HepG2 (cell line): Measurements from ENCODE around the gene SETD5. TPM values are rescaled to one million over a fixed set of nuclear protein-coding genes. Genes with fewer than 3 reads are reported as not detected.
A peak's percentile ranks its signal among the peaks of the same experiment; 100 is the strongest.

Experiments used
- BCL6 ChIP-seq: IDR thresholded peaks from 2 replicates; pipeline ENCODE4 v1.6.1; 2016; ENCODE audit warnings: missing genetic modification reagents, missing compliant biosample characterization
- FOXA1 ChIP-seq, 2 experiments: fragments of 450-650 bp in 1 of 2; sonication (generic) in 1 of 2; formaldehyde crosslinking in 1 of 2; IDR thresholded peaks; 2 replicates each; pipeline versions ENCODE4 v1.4.0 to v1.6.1; 2016 to 2020; ENCODE audit warnings: missing genetic modification reagents in 1 of 2
- FOXC1 ChIP-seq: sonication (generic); formaldehyde crosslinking; IDR thresholded peaks from 2 replicates; pipeline ENCODE4 v1.8.0; 2022; ENCODE audit warnings: mild to moderate bottlenecking, missing genetic modification reagents, borderline replicate concordance
- FOXK2 ChIP-seq: fragments of 450-650 bp; IDR thresholded peaks from 2 replicates; pipeline ENCODE4 v1.6.1; 2016
- HOXA3 ChIP-seq: sonication (generic); formaldehyde crosslinking; IDR thresholded peaks from 2 replicates; pipeline ENCODE4 v1.5.0; 2020; ENCODE audit warnings: missing genetic modification reagents
- KDM5A ChIP-seq: fragments of 200-600 bp; sonication (generic); IDR thresholded peaks from 2 replicates; pipeline ENCODE4 v1.7.0; 2018; ENCODE audit warnings: antibody characterized with exemption, mild to moderate bottlenecking, low read length, borderline replicate concordance
- PHF21A ChIP-seq: sonication (generic); formaldehyde crosslinking; IDR thresholded peaks from 2 replicates; pipeline ENCODE4 v1.5.0; 2020; ENCODE audit warnings: mild to moderate bottlenecking, missing genetic modification reagents
- PRMT3 ChIP-seq: sonication (generic); formaldehyde crosslinking; IDR thresholded peaks from 2 replicates; pipeline ENCODE4 v1.8.1; 2022; ENCODE audit warnings: low read depth, mild to moderate bottlenecking, moderate library complexity, missing genetic modification reagents, borderline replicate concordance
- RXRB ChIP-seq: IDR thresholded peaks from 2 replicates; pipeline ENCODE4 v1.6.1; 2016; ENCODE audit warnings: borderline replicate concordance, missing genetic modification reagents, missing compliant biosample characterization
- SATB2 ChIP-seq: sonication (generic); formaldehyde crosslinking; IDR thresholded peaks from 2 replicates; pipeline ENCODE4 v1.5.0; 2020; ENCODE audit warnings: missing genetic modification reagents
- SETDB1 ChIP-seq: sonication (generic); formaldehyde crosslinking; IDR thresholded peaks from 2 replicates; pipeline ENCODE4 v1.5.1; 2020; ENCODE audit warnings: missing genetic modification reagents, mild to moderate bottlenecking, borderline replicate concordance
- SIX4 ChIP-seq: sonication (generic); formaldehyde crosslinking; IDR thresholded peaks from 2 replicates; pipeline ENCODE4 v1.4.0; 2020; ENCODE audit warnings: missing genetic modification reagents
- SRSF1 ChIP-seq: fragments of 200-400 bp; formaldehyde crosslinking; optimal IDR thresholded peaks from 2 replicates; pipeline ENCODE3; 2017; ENCODE audit warnings: mild to moderate bottlenecking, low read depth, low read length, moderate library complexity
- TEAD3 ChIP-seq: optimal IDR thresholded peaks from 2 replicates; pipeline ENCODE3; 2016; ENCODE audit warnings: borderline replicate concordance
- ZMYM3 ChIP-seq: sonication (generic); formaldehyde crosslinking; IDR thresholded peaks from 2 replicates; pipeline ENCODE4 v1.5.1; 2020; ENCODE audit warnings: mild to moderate bottlenecking, missing genetic modification reagents
- ZNF333 ChIP-seq: sonication (generic); formaldehyde crosslinking; IDR thresholded peaks from 2 replicates; pipeline ENCODE4 v1.4.0; 2020; ENCODE audit warnings: mild to moderate bottlenecking, missing genetic modification reagents, borderline replicate concordance
- polyA plus RNA-seq, 8 experiments: library from polyadenylated mRNA; depleted of rRNA in 3 of 8; stranded (reverse) in 7 of 8; unstranded in 1 of 8; fragments of >200 nt; fragmentation: Illumina TruSeq in 4 of 8; extraction: Trizol in 4 of 8; gene quantifications; 2 replicates each; pipeline versions ENCODE4 v1.2.1 to v1.2.3, GENCODE V29; 2011 to 2016; ENCODE audit warnings: low read depth in 4 of 8, missing spikeins in 1 of 8, mixed read lengths in 1 of 8; ENCODE audit not compliant: insufficient read depth in 1 of 8
- total RNA-seq, 5 experiments: library from RNA; depleted of rRNA; stranded (reverse); fragments of >200 nt; fragmentation: Illumina TruSeq; extraction: Trizol; gene quantifications; 2 replicates each; pipeline ENCODE4 v1.2.3, GENCODE V29; 2016; ENCODE audit warnings: low read depth in 1 of 5
- TF ChIP-seq, protein P1 (sequence below): sonication (generic); formaldehyde crosslinking; conservative IDR thresholded peaks from 2 replicates; pipeline ENCODE4 v1.8.0; 2022; ENCODE audit warnings: missing genetic modification reagents
- TF ChIP-seq, protein P2 (sequence below): IDR thresholded peaks from 2 replicates; pipeline ENCODE4 v1.6.1; 2016
- TF ChIP-seq, protein P3 (sequence below): IDR thresholded peaks from 2 replicates; pipeline ENCODE4 v1.6.1; 2016; ENCODE audit warnings: low read depth, control low read depth
- TF ChIP-seq, protein P4 (sequence below): sonication (generic); formaldehyde crosslinking; IDR thresholded peaks from 2 replicates; pipeline ENCODE4 v1.5.1; 2020; ENCODE audit warnings: mild to moderate bottlenecking, moderate library complexity, missing genetic modification reagents

SETD5 gene
- total and polyA plus RNA-seq, 2 of the 13 experiments (the other 11 are each of a cell fraction or from before 2014, with no cell fraction given), result 46.8 to 95.8 TPM

DNA sequence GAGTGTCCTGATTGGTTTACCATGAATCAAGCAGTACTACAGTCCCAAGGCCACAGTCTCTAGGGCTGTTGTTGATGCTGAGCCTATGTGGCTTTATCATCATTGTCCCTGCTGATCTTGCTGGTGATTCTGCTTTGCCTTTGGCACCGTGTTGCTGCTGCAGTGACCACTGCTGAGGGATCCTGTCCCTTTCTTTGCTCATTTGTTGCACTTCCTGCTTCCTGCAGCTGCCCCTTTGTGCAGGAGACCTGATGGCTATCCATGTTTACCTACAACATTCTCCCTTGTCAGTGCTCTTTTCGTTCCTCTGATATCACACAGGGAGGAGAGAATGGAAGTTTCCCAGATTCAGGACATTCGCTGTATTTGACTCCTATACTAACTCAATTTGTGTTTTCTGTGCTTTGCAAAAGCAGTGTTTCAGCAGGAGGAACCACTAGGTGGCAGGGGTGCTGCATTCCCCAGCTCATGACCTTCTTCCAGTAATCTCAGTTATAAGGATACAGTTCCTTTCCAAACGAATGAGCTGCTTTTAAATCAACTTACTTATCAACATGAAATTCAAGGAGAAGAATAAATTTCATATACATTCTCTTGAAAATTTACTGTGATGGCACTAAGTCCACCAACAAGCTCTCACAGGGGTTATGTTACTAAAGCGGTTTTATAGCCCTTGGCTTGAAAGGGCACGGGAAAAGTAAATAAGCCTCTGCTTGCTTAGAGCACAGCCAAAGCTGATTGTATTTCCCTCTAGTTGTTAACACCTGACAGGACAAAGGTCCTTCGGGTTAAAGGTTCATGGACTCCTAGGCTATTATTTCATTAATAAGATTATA lies 44.3 kb upstream of the SETD5 start (continued):
- TF ChIP-seq, protein P1, sequence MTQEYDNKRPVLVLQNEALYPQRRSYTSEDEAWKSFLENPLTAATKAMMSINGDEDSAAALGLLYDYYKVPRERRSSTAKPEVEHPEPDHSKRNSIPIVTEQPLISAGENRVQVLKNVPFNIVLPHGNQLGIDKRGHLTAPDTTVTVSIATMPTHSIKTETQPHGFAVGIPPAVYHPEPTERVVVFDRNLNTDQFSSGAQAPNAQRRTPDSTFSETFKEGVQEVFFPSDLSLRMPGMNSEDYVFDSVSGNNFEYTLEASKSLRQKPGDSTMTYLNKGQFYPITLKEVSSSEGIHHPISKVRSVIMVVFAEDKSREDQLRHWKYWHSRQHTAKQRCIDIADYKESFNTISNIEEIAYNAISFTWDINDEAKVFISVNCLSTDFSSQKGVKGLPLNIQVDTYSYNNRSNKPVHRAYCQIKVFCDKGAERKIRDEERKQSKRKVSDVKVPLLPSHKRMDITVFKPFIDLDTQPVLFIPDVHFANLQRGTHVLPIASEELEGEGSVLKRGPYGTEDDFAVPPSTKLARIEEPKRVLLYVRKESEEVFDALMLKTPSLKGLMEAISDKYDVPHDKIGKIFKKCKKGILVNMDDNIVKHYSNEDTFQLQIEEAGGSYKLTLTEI (CRISPR knock-in tag), result no peak
- TF ChIP-seq FOXA1 (IDR thresholded peaks at IDR 0.05), result peak; percentile 43; the same call in 1 of the 2 replicates
- TF ChIP-seq FOXA1 (CRISPR knock-in tag; IDR thresholded peaks at IDR 0.05), result peak; percentile 91
- no peak for TF ChIP-seq ZNF333
- peak; percentile 57; the same call in 1 of the 2 replicates for TF ChIP-seq PHF21A (CRISPR knock-in tag)
- 0 out of 2 replicates have a peak, but pooled peaks have one; percentile 42 for TF ChIP-seq FOXK2
- TF ChIP-seq KDM5A, result peak; percentile 89
- TF ChIP-seq, protein P2, sequence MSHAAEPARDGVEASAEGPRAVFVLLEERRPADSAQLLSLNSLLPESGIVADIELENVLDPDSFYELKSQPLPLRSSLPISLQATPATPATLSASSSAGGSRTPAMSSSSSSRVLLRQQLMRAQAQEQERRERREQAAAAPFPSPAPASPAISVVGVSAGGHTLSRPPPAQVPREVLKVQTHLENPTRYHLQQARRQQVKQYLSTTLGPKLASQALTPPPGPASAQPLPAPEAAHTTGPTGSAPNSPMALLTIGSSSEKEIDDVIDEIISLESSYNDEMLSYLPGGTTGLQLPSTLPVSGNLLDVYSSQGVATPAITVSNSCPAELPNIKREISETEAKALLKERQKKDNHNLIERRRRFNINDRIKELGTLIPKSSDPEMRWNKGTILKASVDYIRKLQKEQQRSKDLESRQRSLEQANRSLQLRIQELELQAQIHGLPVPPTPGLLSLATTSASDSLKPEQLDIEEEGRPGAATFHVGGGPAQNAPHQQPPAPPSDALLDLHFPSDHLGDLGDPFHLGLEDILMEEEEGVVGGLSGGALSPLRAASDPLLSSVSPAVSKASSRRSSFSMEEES (CRISPR knock-in tag), result 0 out of 2 replicates have a peak, but pooled peaks have one; percentile 45
- peak; percentile 18; the same call in 1 of the 2 replicates for TF ChIP-seq ZMYM3 (CRISPR knock-in tag)
- TF ChIP-seq, protein P3, sequence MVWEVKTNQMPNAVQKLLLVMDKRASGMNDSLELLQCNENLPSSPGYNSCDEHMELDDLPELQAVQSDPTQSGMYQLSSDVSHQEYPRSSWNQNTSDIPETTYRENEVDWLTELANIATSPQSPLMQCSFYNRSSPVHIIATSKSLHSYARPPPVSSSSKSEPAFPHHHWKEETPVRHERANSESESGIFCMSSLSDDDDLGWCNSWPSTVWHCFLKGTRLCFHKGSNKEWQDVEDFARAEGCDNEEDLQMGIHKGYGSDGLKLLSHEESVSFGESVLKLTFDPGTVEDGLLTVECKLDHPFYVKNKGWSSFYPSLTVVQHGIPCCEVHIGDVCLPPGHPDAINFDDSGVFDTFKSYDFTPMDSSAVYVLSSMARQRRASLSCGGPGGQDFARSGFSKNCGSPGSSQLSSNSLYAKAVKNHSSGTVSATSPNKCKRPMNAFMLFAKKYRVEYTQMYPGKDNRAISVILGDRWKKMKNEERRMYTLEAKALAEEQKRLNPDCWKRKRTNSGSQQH, result peak; percentile 37; the same call in 1 of the 2 replicates
- TF ChIP-seq SETDB1, result no peak
- peak; percentile 40; the same call in 1 of the 2 replicates for TF ChIP-seq HOXA3 (CRISPR knock-in tag)
- peak; percentile 60 for TF ChIP-seq TEAD3 (CRISPR knock-in tag)
- no peak for TF ChIP-seq PRMT3 (CRISPR knock-in tag)
- TF ChIP-seq BCL6 (CRISPR knock-in tag), result peak; percentile 23; the same call in 1 of the 2 replicates
- TF ChIP-seq RXRB (CRISPR knock-in tag), result peak; percentile 78
- peak; percentile 48; the same call in 1 of the 2 replicates for TF ChIP-seq FOXC1 (CRISPR knock-in tag)
- TF ChIP-seq, protein P4, sequence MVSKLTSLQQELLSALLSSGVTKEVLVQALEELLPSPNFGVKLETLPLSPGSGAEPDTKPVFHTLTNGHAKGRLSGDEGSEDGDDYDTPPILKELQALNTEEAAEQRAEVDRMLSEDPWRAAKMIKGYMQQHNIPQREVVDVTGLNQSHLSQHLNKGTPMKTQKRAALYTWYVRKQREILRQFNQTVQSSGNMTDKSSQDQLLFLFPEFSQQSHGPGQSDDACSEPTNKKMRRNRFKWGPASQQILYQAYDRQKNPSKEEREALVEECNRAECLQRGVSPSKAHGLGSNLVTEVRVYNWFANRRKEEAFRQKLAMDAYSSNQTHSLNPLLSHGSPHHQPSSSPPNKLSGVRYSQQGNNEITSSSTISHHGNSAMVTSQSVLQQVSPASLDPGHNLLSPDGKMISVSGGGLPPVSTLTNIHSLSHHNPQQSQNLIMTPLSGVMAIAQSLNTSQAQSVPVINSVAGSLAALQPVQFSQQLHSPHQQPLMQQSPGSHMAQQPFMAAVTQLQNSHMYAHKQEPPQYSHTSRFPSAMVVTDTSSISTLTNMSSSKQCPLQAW, result peak; percentile 59; the same call in 1 of the 2 replicates
- no peak for TF ChIP-seq SRSF1
- peak; percentile 22; the same call in 1 of the 2 replicates for TF ChIP-seq SIX4
- TF ChIP-seq SATB2 (CRISPR knock-in tag), result peak; percentile 98
